Parathyroid adenoma (tissue), 2 donors: ENCODE data around the gene BTG4.

ENCODE experiments used
- H2AFZ ChIP-seq: fragments of 300-600 bp; sonication (generic); one replicate; pipeline ENCODE4 v1.7.0; 2017; ENCODE audit warnings: antibody characterized with exemption, mild to moderate bottlenecking
- H3K27ac ChIP-seq: fragments of 300-600 bp; sonication (generic); one replicate; pipeline ENCODE4 v1.7.0; 2017
- H3K27me3 ChIP-seq: fragments of 300-600 bp; sonication (generic); one replicate; pipeline ENCODE4 v1.7.0; 2017; ENCODE audit warnings: low read length; ENCODE audit not compliant: control insufficient read depth, insufficient read depth
- H3K36me3 ChIP-seq: fragments of 300-600 bp; sonication (generic); one replicate; pipeline ENCODE4 v1.7.0; 2017; ENCODE audit warnings: low read length; ENCODE audit not compliant: control insufficient read depth, insufficient read depth
- H3K4me1 ChIP-seq: fragments of 300-600 bp; sonication (generic); one replicate; pipeline ENCODE4 v1.7.0; 2017; ENCODE audit warnings: control low read depth
- H3K4me2 ChIP-seq: fragments of 300-600 bp; sonication (generic); one replicate; pipeline ENCODE4 v1.7.0; 2017; ENCODE audit warnings: low read length
- H3K4me3 ChIP-seq: fragments of 300-600 bp; sonication (generic); one replicate; pipeline ENCODE4 v1.7.0; 2017; ENCODE audit warnings: low read depth, low read length
- H3K79me2 ChIP-seq: fragments of 300-600 bp; sonication (generic); one replicate; pipeline ENCODE4 v1.7.0; 2017; ENCODE audit warnings: control low read depth
- H3K9ac ChIP-seq: fragments of 300-600 bp; sonication (generic); one replicate; pipeline ENCODE4 v1.7.0; 2017; ENCODE audit warnings: mild to moderate bottlenecking
- H3K9me3 ChIP-seq: fragments of 300-600 bp; sonication (generic); one replicate; pipeline ENCODE4 v1.7.0; 2017; ENCODE audit warnings: low read length; ENCODE audit not compliant: control insufficient read depth
- TF ChIP-seq, protein P1 (sequence below): fragments of 300-600 bp; sonication (generic); IDR thresholded peaks from one replicate; pipeline ENCODE4 v1.7.0; 2017; ENCODE audit warnings: antibody characterized with exemption, mild to moderate bottlenecking
- donor health status: primary hyperparathyroidism.

BTG4 gene

DNA sequence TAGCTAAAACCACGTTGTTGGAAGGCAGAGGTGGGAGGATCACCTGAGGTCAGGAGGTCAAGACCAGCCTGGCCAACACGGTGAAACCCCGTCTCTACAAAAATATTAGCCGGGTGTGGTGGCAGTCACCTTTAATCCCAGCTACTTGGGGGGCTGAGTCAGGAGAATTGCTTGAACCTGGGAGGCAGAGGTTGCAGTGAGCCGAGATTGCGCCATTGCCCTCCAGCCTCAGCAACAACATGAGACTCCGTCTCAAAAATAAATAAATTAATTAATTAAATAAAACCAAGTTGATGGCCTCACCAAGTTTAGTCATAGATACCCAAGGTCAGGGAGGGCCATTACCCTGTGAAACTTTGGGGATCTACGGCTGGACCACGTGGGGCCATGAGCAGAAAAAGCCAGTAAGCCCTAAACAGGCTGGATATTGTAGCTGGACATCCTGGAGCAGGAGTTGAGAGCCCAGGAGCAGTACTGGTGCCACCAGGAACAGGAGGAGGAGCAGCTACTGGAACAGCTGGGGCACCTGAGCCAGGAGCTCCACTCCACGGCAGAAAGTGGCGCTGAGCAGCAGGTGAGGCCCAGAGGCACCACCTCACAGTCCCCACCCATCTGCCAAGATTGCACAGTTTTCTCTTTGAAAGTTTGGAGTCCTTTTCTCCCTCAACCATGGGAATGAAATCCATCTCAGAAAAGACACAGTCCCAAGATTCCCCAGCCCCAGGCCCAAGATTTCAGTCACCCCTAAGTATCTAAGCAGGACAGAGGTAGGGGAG, 50.5 kb downstream of the BTG4 start:
- TF ChIP-seq, protein P1, sequence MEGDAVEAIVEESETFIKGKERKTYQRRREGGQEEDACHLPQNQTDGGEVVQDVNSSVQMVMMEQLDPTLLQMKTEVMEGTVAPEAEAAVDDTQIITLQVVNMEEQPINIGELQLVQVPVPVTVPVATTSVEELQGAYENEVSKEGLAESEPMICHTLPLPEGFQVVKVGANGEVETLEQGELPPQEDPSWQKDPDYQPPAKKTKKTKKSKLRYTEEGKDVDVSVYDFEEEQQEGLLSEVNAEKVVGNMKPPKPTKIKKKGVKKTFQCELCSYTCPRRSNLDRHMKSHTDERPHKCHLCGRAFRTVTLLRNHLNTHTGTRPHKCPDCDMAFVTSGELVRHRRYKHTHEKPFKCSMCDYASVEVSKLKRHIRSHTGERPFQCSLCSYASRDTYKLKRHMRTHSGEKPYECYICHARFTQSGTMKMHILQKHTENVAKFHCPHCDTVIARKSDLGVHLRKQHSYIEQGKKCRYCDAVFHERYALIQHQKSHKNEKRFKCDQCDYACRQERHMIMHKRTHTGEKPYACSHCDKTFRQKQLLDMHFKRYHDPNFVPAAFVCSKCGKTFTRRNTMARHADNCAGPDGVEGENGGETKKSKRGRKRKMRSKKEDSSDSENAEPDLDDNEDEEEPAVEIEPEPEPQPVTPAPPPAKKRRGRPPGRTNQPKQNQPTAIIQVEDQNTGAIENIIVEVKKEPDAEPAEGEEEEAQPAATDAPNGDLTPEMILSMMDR: no peak
- Histone ChIP-seq H3K27me3 (no peaks in the 10 kb centered on the region), H3K4me3 (no peak overlapping the region), H3K79me2 (no peaks in the 10 kb centered on the region), H3K36me3 (no peaks in the 10 kb centered on the region), H3K4me2 (no peak overlapping the region), H3K4me1 (no peaks in the 10 kb centered on the region), H3K9ac (no peak overlapping the region), H2AFZ (no peak overlapping the region), H3K27ac (no peak overlapping the region), H3K9me3 (no peaks in the 10 kb centered on the region)

DNA sequence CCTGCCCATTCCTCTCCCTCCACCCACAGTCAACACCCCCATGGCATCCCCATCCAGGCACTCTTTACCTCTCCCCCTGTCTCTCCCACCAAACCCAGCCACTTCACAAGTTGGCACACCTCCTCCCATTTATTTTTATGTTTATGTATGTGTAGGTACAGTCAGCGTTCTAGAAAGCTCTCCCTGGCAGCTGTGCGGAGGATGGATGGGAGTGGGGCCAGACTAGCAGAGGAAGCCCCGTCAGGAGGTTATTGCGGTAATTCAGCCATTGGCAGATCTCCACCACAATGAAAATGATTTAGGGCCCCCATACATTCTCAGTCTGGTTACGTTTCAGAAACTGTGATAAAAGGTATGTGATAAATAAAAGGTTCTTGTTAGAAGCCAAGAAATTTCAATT, 51.3 kb downstream of the BTG4 start:
- H3K9ac ChIP-seq: no peak overlapping the region
- H3K27ac ChIP-seq: no peak overlapping the region
- H2AFZ ChIP-seq: no peak overlapping the region
- TF ChIP-seq, protein P1: no peak
- no peak overlapping the region for H3K4me2 ChIP-seq
- H3K4me1 ChIP-seq: no peaks in the 10 kb centered on the region
- H3K9me3 ChIP-seq: no peaks in the 10 kb centered on the region
- H3K27me3 ChIP-seq: no peaks in the 10 kb centered on the region
- H3K4me3 ChIP-seq: no peak overlapping the region
- H3K79me2 ChIP-seq: no peaks in the 10 kb centered on the region
- no peaks in the 10 kb centered on the region for H3K36me3 ChIP-seq

DNA sequence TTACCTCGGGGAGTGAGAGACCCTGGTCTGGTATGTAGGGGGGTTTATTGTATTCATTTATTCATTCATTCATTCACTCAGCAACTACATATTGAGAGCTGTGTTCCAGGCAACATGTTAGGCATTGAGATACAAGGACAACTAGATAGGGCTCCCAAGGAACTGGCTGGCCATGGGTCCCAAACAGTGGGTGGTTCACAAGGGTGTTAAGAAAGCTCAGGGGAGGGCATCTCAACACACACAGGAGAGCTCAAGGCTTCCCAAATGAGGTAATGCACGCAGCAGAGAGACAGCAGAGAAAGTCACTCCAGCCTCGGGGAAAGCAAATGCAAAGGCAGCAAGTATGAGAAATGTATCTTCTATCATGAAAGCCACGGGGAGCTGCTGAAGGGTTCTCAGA, 51.8 kb downstream of the BTG4 start:
- Histone ChIP-seq H3K9me3 (no peaks in the 10 kb centered on the region), H3K27ac (no peak overlapping the region), H3K27me3 (no peaks in the 10 kb centered on the region), H3K9ac (no peak overlapping the region), H2AFZ (no peak overlapping the region), H3K4me3 (no peak overlapping the region), H3K4me2 (no peak overlapping the region), H3K4me1 (no peaks in the 10 kb centered on the region), H3K36me3 (no peaks in the 10 kb centered on the region), H3K79me2 (no peaks in the 10 kb centered on the region)
- TF ChIP-seq, protein P1: no peak

DNA sequence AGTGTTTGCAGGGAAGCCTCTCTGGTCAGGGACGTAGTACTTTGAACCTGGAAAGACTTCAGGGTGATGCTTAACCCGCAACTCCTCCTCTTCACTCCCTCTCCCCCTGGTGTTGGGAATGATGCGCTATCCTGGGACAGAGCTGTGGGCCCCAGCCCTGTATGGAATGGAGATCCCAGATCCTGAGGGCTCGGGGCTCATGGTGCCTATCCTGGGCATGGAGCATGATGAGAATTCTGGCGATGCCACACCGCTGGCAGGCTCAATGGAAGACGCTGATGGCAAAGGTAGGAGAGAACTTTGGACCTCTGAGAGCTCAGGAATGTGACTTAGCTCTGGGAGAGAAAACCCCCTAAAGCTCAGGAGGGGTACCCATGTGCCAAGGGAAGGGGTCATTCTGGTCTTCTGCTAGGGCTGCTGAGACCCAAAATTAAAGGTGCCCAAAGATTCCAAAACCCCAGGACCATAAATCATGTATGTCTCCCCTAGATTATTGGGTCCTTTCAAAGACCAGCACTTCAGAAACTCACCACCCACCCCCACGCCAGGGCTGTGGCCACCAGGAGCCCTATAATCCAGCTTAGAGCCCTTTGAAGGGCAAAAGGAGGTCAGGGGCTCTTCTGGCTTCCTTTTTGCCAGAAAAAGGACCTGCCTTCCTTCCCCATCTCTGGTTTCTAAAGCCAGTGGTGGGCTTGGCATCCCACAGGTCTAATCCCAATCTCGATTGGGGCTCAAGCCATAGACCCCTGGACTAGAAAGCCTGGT, 52.5 kb downstream of the BTG4 start:
- TF ChIP-seq, protein P1: no peak
- Histone ChIP-seq H3K27me3 (no peaks in the 10 kb centered on the region), H3K4me2 (no peak overlapping the region), H3K36me3 (no peaks in the 10 kb centered on the region), H3K4me1 (no peaks in the 10 kb centered on the region), H3K79me2 (no peaks in the 10 kb centered on the region), H3K9ac (no peak overlapping the region), H2AFZ (no peak overlapping the region), H3K9me3 (no peaks in the 10 kb centered on the region), H3K4me3 (no peak overlapping the region), H3K27ac (no peak overlapping the region)
